Measurements from ENCODE around the gene SMARCC2. TPM values are rescaled to one million over a fixed set of nuclear protein-coding genes. Genes with fewer than 3 reads are reported as not detected.

The SMARCC2 gene
- total RNA-seq, result 46.2 and 47.1 TPM in 2 replicates

GRCh38 chr12:56189099-56189917 lies at the start of gene SMARCC2:
TSS of gene SMARCC2 (minus strand) at chr12:56189483. CDS start at chr12:56189461, 22 bp downstream.

GRCh38 chr12:56229916-56230431 lies 40.7 kb upstream of the SMARCC2 start, which contains the start of gene SLC39A5:
TSS of gene SLC39A5 (plus strand) at chr12:56230051. CDS start at chr12:56231275, 1,224 bp downstream.

GRCh38 chr12:56224102-56224701 lies 34.9 kb upstream of the SMARCC2 start, which contains the start of gene NABP2:
TSS of gene NABP2 (plus strand) at chr12:56224342. CDS start at chr12:56224857, 515 bp downstream.

GRCh38 chr12:56221757-56222530 lies 32.7 kb upstream of the SMARCC2 start, which contains the start of gene RNF41:
TSS of gene RNF41 (minus strand) at chr12:56221922. CDS start at chr12:56214047, 7,875 bp downstream.

GRCh38 chr12:56158029-56158925 lies 31.0 kb downstream of the SMARCC2 start, which contains the start of gene MYL6:
TSS of gene MYL6 (plus strand) at chr12:56158359. CDS start at chr12:56158402, 43 bp downstream.

GRCh38 chr12:56152132-56152755 lies 37.0 kb downstream of the SMARCC2 start, which contains the start of gene MYL6B:
TSS of gene MYL6B (plus strand) at chr12:56152587. CDS start at chr12:56153919, 1,332 bp downstream.

GRCh38 chr12:56127888-56128669 lies 61.2 kb downstream of the SMARCC2 start, which contains the start of gene ESYT1:
TSS of gene ESYT1 (plus strand) at chr12:56128267. CDS start at chr12:56128320, 53 bp downstream.

GRCh38 chr12:56117778-56118687 lies 71.2 kb downstream of the SMARCC2 start, which contains the start of gene ZC3H10:
TSS of gene ZC3H10 (plus strand) at chr12:56118266. CDS start at chr12:56120563, 2,297 bp downstream.

GRCh38 chr12:56116267-56117081 lies 72.8 kb downstream of the SMARCC2 start, which contains the start of gene RPL41:
TSS of gene RPL41 (plus strand) at chr12:56116633.

Other genes with a start within 250 kb of the SMARCC2 start
- gene PMEL, start 223.4 kb downstream of the SMARCC2 start, total RNA-seq, result 0.22 and 1.5 TPM in 2 replicates
- 12.2 and 28.4 TPM in 2 replicates for gene CDK2, start 222.7 kb downstream of the SMARCC2 start, total RNA-seq
- gene RAB5B, start 215.4 kb downstream of the SMARCC2 start, total RNA-seq, result 41.6 and 51.5 TPM in 2 replicates
- gene SUOX, start 192.2 kb downstream of the SMARCC2 start, total RNA-seq, result 9.1 and 10.8 TPM in 2 replicates
- gene IKZF4, start 168.4 kb downstream of the SMARCC2 start, total RNA-seq, result 1.5 TPM in 2 replicates
- 174 and 483 TPM in 2 replicates for gene RPS26, start 147.6 kb downstream of the SMARCC2 start, total RNA-seq
- gene ERBB3, start 109.3 kb downstream of the SMARCC2 start, total RNA-seq, result 0.11 and 0.75 TPM in 2 replicates
- gene PA2G4, start 84.9 kb downstream of the SMARCC2 start, total RNA-seq, result 107 and 254 TPM in 2 replicates
- gene RPL41, start 72.8 kb downstream of the SMARCC2 start, total RNA-seq, result 1,557 and 2,417 TPM in 2 replicates
- 4.7 and 6.3 TPM in 2 replicates for gene ZC3H10, start 71.2 kb downstream of the SMARCC2 start, total RNA-seq
- gene ESYT1, start 61.2 kb downstream of the SMARCC2 start, total RNA-seq, result 475 and 484 TPM in 2 replicates
- 59.2 and 112 TPM in 2 replicates for gene MYL6B, start 36.9 kb downstream of the SMARCC2 start, total RNA-seq
- 2,082 and 2,483 TPM in 2 replicates for gene MYL6, start 31.1 kb downstream of the SMARCC2 start, total RNA-seq
- gene RNF41, start 32.4 kb upstream of the SMARCC2 start, total RNA-seq, result 117 and 180 TPM in 2 replicates
- 19.0 and 34.4 TPM in 2 replicates for gene NABP2, start 34.9 kb upstream of the SMARCC2 start, total RNA-seq
- 1.00 TPM in 1 of 2 replicates, not detected in the other for gene SLC39A5, start 40.6 kb upstream of the SMARCC2 start, total RNA-seq
- gene ANKRD52, start 68.9 kb upstream of the SMARCC2 start, total RNA-seq, result 18.0 and 21.7 TPM in 2 replicates
- 6.2 and 7.4 TPM in 2 replicates for gene COQ10A, start 77.5 kb upstream of the SMARCC2 start, total RNA-seq
- gene CS, start 110.8 kb upstream of the SMARCC2 start, total RNA-seq, result 68.9 and 122 TPM in 2 replicates
- 87.5 and 89.6 TPM in 2 replicates for gene CNPY2, start 126.5 kb upstream of the SMARCC2 start, total RNA-seq
- 22.6 and 25.4 TPM in 2 replicates for gene PAN2, start 144.5 kb upstream of the SMARCC2 start, total RNA-seq
- 0.22 TPM in 1 of 2 replicates, not detected in the other for gene IL23A, start 149.4 kb upstream of the SMARCC2 start, total RNA-seq
- gene STAT2, start 170.6 kb upstream of the SMARCC2 start, total RNA-seq, result 147 and 327 TPM in 2 replicates
- not detected in 2 replicates for gene APOF, start 173.4 kb upstream of the SMARCC2 start, total RNA-seq